K562 (cell line): ENCODE measurements around the gene VAMP4.

ENCODE experiments used
- SETDB1 ChIP-seq: IDR thresholded peaks from one replicate; pipeline ENCODE4 v1.6.1; 2012; ENCODE audit warnings: low read length, control low read depth, inconsistent platforms
- SP1 ChIP-seq: sonication (generic); formaldehyde crosslinking; IDR thresholded peaks from 2 replicates; pipeline ENCODE4 v1.8.1; 2022; ENCODE audit warnings: mild to moderate bottlenecking, missing genetic modification reagents
- TBP ChIP-seq: optimal IDR thresholded peaks from 2 replicates; pipeline ENCODE3; 2011; ENCODE audit warnings: low read depth, low read length, improper control_type of control experiment
- TF ChIP-seq, protein P1 (sequence below): sonication (generic); formaldehyde crosslinking; IDR thresholded peaks from 2 replicates; pipeline ENCODE4 v1.9.0; 2022; ENCODE audit warnings: mild to moderate bottlenecking, missing genetic modification reagents
- TF ChIP-seq, protein P2 (sequence below), 3 experiments: IDR thresholded peaks in 2 of 3; conservative IDR thresholded peaks in 1 of 3; 2 replicates each; pipeline ENCODE4 v1.5.1; 2011 to 2012; ENCODE audit warnings: low read length in 3 of 3, mild to moderate bottlenecking in 3 of 3, control low read depth in 2 of 3, improper control_type of control experiment in 1 of 3, inconsistent platforms in 1 of 3, low read depth in 1 of 3, mixed read lengths in 1 of 3, moderate library complexity in 1 of 3; ENCODE audit not compliant: insufficient read depth in 2 of 3

DNA sequence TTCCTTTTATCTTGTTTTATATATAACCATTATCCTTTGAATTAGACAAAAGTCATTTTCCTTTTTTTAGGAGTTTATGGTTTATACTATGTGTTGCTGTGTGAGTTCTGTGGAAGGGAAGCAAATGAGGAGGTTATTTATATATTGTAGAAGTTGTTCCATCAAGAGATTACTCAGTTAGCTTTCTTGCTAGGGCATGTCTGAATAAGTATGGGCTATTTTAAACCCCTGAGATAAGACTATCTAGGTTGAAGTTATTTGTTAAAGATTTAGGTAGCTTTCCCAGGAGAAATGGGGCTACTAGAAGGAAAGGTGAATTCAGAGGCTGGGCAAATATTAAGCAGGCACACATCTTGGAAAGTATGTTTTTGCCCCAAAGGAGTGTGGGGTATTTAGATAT is 16.1 kb upstream of the VAMP4 start:
- TF ChIP-seq TBP, result no peak
- no peak for TF ChIP-seq SP1 (CRISPR knock-in tag)
- TF ChIP-seq, protein P1, sequence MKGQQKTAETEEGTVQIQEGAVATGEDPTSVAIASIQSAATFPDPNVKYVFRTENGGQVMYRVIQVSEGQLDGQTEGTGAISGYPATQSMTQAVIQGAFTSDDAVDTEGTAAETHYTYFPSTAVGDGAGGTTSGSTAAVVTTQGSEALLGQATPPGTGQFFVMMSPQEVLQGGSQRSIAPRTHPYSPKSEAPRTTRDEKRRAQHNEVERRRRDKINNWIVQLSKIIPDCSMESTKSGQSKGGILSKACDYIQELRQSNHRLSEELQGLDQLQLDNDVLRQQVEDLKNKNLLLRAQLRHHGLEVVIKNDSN (CRISPR knock-in tag), result no peak
- TF ChIP-seq, protein P2, sequence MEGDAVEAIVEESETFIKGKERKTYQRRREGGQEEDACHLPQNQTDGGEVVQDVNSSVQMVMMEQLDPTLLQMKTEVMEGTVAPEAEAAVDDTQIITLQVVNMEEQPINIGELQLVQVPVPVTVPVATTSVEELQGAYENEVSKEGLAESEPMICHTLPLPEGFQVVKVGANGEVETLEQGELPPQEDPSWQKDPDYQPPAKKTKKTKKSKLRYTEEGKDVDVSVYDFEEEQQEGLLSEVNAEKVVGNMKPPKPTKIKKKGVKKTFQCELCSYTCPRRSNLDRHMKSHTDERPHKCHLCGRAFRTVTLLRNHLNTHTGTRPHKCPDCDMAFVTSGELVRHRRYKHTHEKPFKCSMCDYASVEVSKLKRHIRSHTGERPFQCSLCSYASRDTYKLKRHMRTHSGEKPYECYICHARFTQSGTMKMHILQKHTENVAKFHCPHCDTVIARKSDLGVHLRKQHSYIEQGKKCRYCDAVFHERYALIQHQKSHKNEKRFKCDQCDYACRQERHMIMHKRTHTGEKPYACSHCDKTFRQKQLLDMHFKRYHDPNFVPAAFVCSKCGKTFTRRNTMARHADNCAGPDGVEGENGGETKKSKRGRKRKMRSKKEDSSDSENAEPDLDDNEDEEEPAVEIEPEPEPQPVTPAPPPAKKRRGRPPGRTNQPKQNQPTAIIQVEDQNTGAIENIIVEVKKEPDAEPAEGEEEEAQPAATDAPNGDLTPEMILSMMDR (IDR thresholded peaks at IDR 0.05 in 2 of 3, conservative IDR thresholded peaks at IDR 0.05 in 1 of 3; ENCODE audit: insufficient read depth in 2 of 3, low read depth in 1 of 3, low read length in 3 of 3), result no peak
- no peak for TF ChIP-seq SETDB1
